Common myeloid progenitor, CD34-positive (primary cell): ENCODE measurements around the gene GPR68.
"Not testable (repeated sequence)": the region's sequence is repeated elsewhere in the genome, so short reads cannot be mapped to it uniquely, and the experiment has no call there.

ENCODE experiments used
- CTCF ChIA-PET: fragments of 350-600 bp; sonication (Branson Sonifier 250); formaldehyde crosslinking; loops from one replicate; lab custom pipeline; 2021; ENCODE audit warnings: antibody characterized with exemption; lab: Charles Lee
- POLR2A ChIA-PET: fragments of 350-600 bp; sonication (Branson Sonifier 250); formaldehyde crosslinking; loops from one replicate; lab custom pipeline; 2021; ENCODE audit warnings: antibody characterized with exemption; lab: Charles Lee
- DNase-seq, 3 donors: peaks; one replicate each; pipeline versions ENCODE4 v3.0.0 to v3.0.0-alpha.2; 2013
- H3K27ac ChIP-seq, 2 experiments: 1 replicate in 1 of 2; 2 replicates in 1 of 2; pipeline ENCODE4 v1.7.0; 2013; ENCODE audit warnings: inconsistent platforms in 2 of 2, low read length in 2 of 2, mild to moderate bottlenecking in 2 of 2, low read depth in 1 of 2, moderate library complexity in 1 of 2; ENCODE audit not compliant: severe bottlenecking in 2 of 2, insufficient read depth in 1 of 2, poor library complexity in 1 of 2
- H3K27me3 ChIP-seq, 5 experiments: replicated peaks in 2 of 5; 1 replicate in 3 of 5; 2 replicates in 2 of 5; pipeline versions ENCODE4 v1.6.1 to v1.7.0; 2013; ENCODE audit warnings: low read length in 4 of 5, mild to moderate bottlenecking in 2 of 5, moderate library complexity in 2 of 5, inconsistent platforms in 1 of 5; ENCODE audit not compliant: insufficient read depth in 5 of 5, control insufficient read depth in 4 of 5
- H3K36me3 ChIP-seq, 4 experiments: 1 replicate in 2 of 4; 2 replicates in 2 of 4; pipeline versions ENCODE4 v1.6.1 to v1.7.0; 2013; ENCODE audit warnings: low read length in 3 of 4, control low read depth in 1 of 4, mild to moderate bottlenecking in 1 of 4; ENCODE audit not compliant: control insufficient read depth in 4 of 4, insufficient read depth in 4 of 4
- H3K4me1 ChIP-seq, 4 experiments: 1 replicate in 3 of 4; 2 replicates in 1 of 4; pipeline versions ENCODE4 v1.6.1 to v1.7.1; 2013; ENCODE audit warnings: low read length in 3 of 4, mild to moderate bottlenecking in 3 of 4, control low read depth in 1 of 4, inconsistent platforms in 1 of 4, moderate library complexity in 1 of 4; ENCODE audit not compliant: control insufficient read depth in 4 of 4, insufficient read depth in 4 of 4; ENCODE audit errors: control extremely low read depth in 1 of 4
- H3K4me3 ChIP-seq, 7 experiments: 1 replicate in 4 of 7; 2 replicates in 3 of 7; pipeline versions ENCODE4 v1.5.1 to v1.7.0; 2013; ENCODE audit warnings: mild to moderate bottlenecking in 7 of 7, low read length in 6 of 7, moderate library complexity in 6 of 7, inconsistent platforms in 2 of 7, low read depth in 2 of 7, control low read depth in 1 of 7; ENCODE audit not compliant: insufficient read depth in 4 of 7, control insufficient read depth in 1 of 7; ENCODE audit errors: extremely low read depth in 1 of 7
- H3K9me3 ChIP-seq, 5 experiments: 1 replicate in 4 of 5; 2 replicates in 1 of 5; pipeline versions ENCODE4 v1.6.1 to v1.7.1; 2013; ENCODE audit warnings: low read length in 4 of 5, mild to moderate bottlenecking in 2 of 5, inconsistent platforms in 1 of 5, low read depth in 1 of 5, moderate library complexity in 1 of 5; ENCODE audit not compliant: control insufficient read depth in 4 of 5, insufficient read depth in 2 of 5; ENCODE audit errors: control extremely low read depth in 1 of 5
- WGBS: methylation state at CpG from one replicate; pipeline ENCODE4 v1.1.5; 2013; ENCODE audit not compliant: insufficient coverage; 5-methylcytosine and 5-hydroxymethylcytosine counted together

GPR68 gene

DNA sequence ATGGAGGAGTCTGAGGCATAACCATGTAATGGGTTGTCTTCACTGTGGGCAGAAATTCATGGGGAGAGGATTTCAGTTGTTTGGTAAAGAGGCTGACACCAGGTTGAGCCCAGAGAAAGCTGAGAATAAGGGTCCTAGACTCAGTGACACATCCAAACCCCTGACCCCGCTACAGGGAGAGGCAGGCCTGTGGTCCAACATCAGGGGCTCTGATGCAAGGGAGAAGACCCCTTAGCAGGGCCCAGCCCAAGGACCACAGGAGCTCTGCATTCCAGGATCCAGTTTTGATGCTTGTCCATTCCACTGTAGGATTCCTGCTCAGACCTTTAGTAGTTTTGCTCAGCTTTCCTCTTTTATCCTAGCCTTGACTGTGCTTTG lies 15.5 kb downstream of the GPR68 start:
- WGBS, result 100% methylated on average over 1 of the region's 1 CpG
- peaks cover under 1 to 32% (median 17%) of the 10 kb centered on the region in 4 experiments for H3K36me3 ChIP-seq
- peaks cover 14 to 53% (median 16%) of the 10 kb centered on the region in 4 experiments for H3K4me1 ChIP-seq
- CTCF ChIA-PET, result interaction anchor here (0.8 to 1.9 kb wide), 5 partner anchors 15 to 53 kb away, joined by 3 to 10 read pairs (median 4); partner anchors contain the start of gene GPR68
- DNase-seq, result no peak
- POLR2A ChIA-PET, result interaction anchor here (1.2 kb wide), 1 partner anchor 15 kb away, joined by 4 read pairs; no protein-coding TSS in a partner anchor
- H3K27ac ChIP-seq, result no peak overlapping the region
- no peak overlapping the region for H3K4me3 ChIP-seq
- H3K27me3 ChIP-seq, result peaks cover 0 to 49% (median 8%) of the 10 kb centered on the region in 5 experiments
- H3K9me3 ChIP-seq, result peaks cover 0 to 7% (median 4%) of the 10 kb centered on the region in 5 experiments

- Histone ChIP-seq H3K27me3 (peaks cover 0 to 43% (median 8%) of the 10 kb centered on the region in 5 experiments), H3K36me3 (peaks cover 2 to 37% (median 22%) of the 10 kb centered on the region in 4 experiments), H3K9me3 (peaks cover 0 to 7% (median 4%) of the 10 kb centered on the region in 5 experiments), H3K27ac (no peak overlapping the region), H3K4me3 (no peak overlapping the region), H3K4me1 (peaks cover 14 to 53% (median 16%) of the 10 kb centered on the region in 4 experiments)
- WGBS, result 91% methylated on average over 13 of the region's 14 CpGs
- POLR2A ChIA-PET, result interaction anchor here (1.2 kb wide), 1 partner anchor 16 kb away, joined by 4 read pairs; no protein-coding TSS in a partner anchor
- DNase-seq, result peak in 2 of 3 donors; percentile 48 to 53
- CTCF ChIA-PET, result interaction anchor here (0.8 to 1.9 kb wide), 4 partner anchors 15 to 52 kb away, joined by 3 to 10 read pairs (median 4); partner anchors contain the start of gene GPR68
Measured at GRCh38 chr14:91228112-91229004, 16.1 kb downstream of the GPR68 start.

DNA sequence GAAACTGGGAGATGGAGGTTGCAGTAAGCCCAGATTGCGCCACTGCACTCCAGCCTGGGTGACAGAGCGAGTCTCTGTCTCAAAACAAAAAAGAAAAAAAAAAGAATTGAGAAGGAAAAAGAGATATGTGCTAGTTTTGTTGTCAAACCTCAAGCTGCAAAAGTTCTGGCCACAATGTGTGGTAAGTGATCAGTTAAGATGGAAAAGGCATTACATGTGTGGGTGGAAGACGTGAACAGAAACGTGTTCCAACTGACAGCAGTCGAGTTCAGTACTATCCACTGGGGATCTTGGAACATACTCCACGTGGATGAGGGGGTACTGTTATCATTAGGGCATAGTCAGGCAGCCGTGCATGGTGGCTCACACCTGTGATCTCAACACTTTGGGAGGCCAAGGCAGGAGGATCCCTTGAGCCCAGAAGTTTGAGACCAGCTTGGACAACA lies 17.3 kb downstream of the GPR68 start:
- no peak for DNase-seq
- ChIA-PET POLR2A (no interaction called here), CTCF (interaction anchor here (1.5 kb wide), 1 partner anchor 42 kb away, joined by 4 read pairs; no protein-coding TSS in a partner anchor)
- Histone ChIP-seq H3K36me3 (peaks cover 7 to 42% (median 28%) of the 10 kb centered on the region in 4 experiments), H3K4me1 (peaks cover 10 to 51% (median 16%) of the 10 kb centered on the region in 4 experiments), H3K27me3 (peaks cover 0 to 31% (median 2%) of the 10 kb centered on the region in 5 experiments), H3K27ac (no peak overlapping the region), H3K9me3 (peaks cover 0 to 7% (median 4%) of the 10 kb centered on the region in 5 experiments), H3K4me3 (no peak overlapping the region)
- WGBS, result 100% methylated on average over 7 of the region's 7 CpGs

DNA sequence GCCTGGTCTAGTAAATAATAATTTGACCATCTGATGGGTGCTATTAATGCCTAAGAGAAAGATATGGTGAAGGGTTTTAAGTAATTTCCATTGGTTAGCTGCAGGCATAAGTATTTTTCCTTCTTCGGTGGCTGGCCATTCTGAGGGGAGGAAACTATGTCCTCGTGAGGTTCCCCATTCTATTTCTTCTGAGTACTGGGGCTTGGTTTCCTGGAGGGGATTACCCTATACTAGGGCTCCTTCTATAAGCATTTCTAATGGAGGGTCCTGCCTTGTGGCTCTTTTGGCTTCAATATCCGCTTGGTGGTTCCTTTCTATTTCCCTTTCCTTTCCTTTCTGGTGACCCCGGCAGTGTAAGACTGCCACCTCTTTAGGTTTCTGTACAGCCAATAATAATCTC lies 18.1 kb downstream of the GPR68 start:
- H3K4me3 ChIP-seq, POLR2A ChIA-PET, DNase-seq, H3K9me3 ChIP-seq, CTCF ChIA-PET, H3K27ac ChIP-seq: not testable (repeated sequence)
- WGBS, result no CpG with 5 or more reads among the region's 4 CpGs
- H3K4me1 ChIP-seq, result peaks cover 5 to 45% (median 16%) of the 10 kb centered on the region in 4 experiments
- peaks cover 7 to 41% (median 35%) of the 10 kb centered on the region in 4 experiments for H3K36me3 ChIP-seq
- H3K27me3 ChIP-seq, result peaks cover 0 to 26% (median 2%) of the 10 kb centered on the region in 5 experiments

- CTCF ChIA-PET, result no interaction called here
- Histone ChIP-seq H3K27ac (no peak overlapping the region), H3K4me3 (no peak overlapping the region), H3K9me3 (no peaks in the 10 kb centered on the region), H3K4me1 (peaks cover 5 to 35% (median 11%) of the 10 kb centered on the region in 4 experiments), H3K27me3 (peaks cover 0 to 22% (median 2%) of the 10 kb centered on the region in 5 experiments), H3K36me3 (peaks cover 9 to 52% (median 45%) of the 10 kb centered on the region in 4 experiments)
- WGBS, result 94% methylated on average over 7 of the region's 7 CpGs
- DNase-seq, result no peak
- POLR2A ChIA-PET, result no interaction called here
Measured at GRCh38 chr14:91225025-91225424, 19.5 kb downstream of the GPR68 start.

DNA sequence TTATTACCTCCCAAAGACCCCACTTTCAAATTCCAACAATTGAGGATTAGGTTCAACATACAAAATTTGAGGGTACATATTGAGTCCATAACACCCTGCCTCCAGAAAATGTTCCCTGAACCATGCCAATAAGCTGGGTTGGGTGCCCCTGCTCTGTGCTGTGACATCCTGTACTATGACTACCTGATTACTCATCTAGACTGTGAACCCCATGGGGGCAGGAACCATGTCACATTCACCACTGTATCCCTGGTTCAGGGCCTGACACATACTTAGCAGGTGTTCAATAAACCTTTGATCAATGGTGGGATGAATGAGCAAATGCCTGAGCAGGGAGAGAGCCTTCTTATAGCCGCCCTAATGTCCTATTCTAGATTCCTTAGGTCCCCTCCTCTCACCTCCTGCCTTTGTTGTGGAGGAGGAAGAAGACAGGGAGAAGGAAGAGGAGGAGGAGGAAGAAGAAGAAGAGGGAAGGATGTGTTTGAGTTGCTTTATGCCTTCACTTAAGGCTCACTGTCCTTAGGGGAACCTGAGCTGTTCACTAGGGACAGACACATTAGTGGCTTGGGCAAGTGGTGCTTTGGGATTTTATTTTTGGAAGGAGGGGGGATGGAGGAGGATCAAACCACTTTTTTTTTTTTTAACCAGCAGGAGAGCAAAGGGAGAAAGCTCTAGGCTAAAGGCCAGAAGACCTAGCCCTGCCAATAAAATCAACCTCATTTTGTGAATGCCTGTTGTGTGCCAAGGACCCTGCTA lies 21.3 kb downstream of the GPR68 start:
- no peak for DNase-seq
- POLR2A ChIA-PET, result no interaction called here
- H3K4me1 ChIP-seq, result peaks cover 0 to 18% (median 0%) of the 10 kb centered on the region in 4 experiments
- CTCF ChIA-PET, result no interaction called here
- H3K27me3 ChIP-seq, result peaks cover 0 to 13% (median 0%) of the 10 kb centered on the region in 5 experiments
- WGBS, result no CpG with 5 or more reads among the region's 1 CpG
- H3K4me3 ChIP-seq, result no peak overlapping the region
- H3K36me3 ChIP-seq, result peaks cover 9 to 62% (median 53%) of the 10 kb centered on the region in 4 experiments
- H3K9me3 ChIP-seq, result no peaks in the 10 kb centered on the region
- no peak overlapping the region for H3K27ac ChIP-seq
